Activated CD4-positive, alpha-beta T cell treated with anti-CD3 and anti-CD28 coated beads for 24 hours (primary cell): ENCODE results near the gene DAND5.
"Not testable (repeated sequence)": the region's sequence is repeated elsewhere in the genome, so short reads cannot be mapped to it uniquely, and the experiment has no call there.

Experiments
- DNase-seq, 2 donors: peaks; one replicate each; pipeline ENCODE4 v3.0.0-alpha.2; 2020; ENCODE audit warnings: low read depth in 2 of 2

The DAND5 gene

GRCh38 chr19:12965812-12966135, 3.6 kb upstream of the DAND5 start:
- no peak for DNase-seq

- no peak for DNase-seq
Observed at GRCh38 chr19:12967907-12968306, 1.5 kb upstream of the DAND5 start.

- no peak for DNase-seq
Observed at GRCh38 chr19:12970070-12970820, 869 bp downstream of the DAND5 start.

GRCh38 chr19:12973236-12973635, 3.9 kb downstream of the DAND5 start:
- DNase-seq = no peak

GRCh38 chr19:12974301-12975220, 5.2 kb downstream of the DAND5 start:
- no peak for DNase-seq

GRCh38 chr19:12975221-12975741, 5.9 kb downstream of the DAND5 start:
- no peak for DNase-seq

- not testable (repeated sequence) for DNase-seq
Observed at GRCh38 chr19:12976109-12976508, 6.7 kb downstream of the DAND5 start.

- no peak for DNase-seq
Observed at GRCh38 chr19:12979974-12980373, 10.6 kb downstream of the DAND5 start.

GRCh38 chr19:12982648-12983047, 13.3 kb downstream of the DAND5 start:
- no peak for DNase-seq

- DNase-seq = no peak
Observed at GRCh38 chr19:12983091-12983490, 13.7 kb downstream of the DAND5 start.

GRCh38 chr19:12983542-12984142, 14.3 kb downstream of the DAND5 start:
- peak; percentile 68 to 73 for DNase-seq

- no peak for DNase-seq
Observed at GRCh38 chr19:12984143-12984627, 14.8 kb downstream of the DAND5 start.

GRCh38 chr19:12984683-12985048, 15.3 kb downstream of the DAND5 start:
- DNase-seq = no peak

- no peak for DNase-seq
Observed at GRCh38 chr19:12985049-12985776, 15.8 kb downstream of the DAND5 start.

- no peak for DNase-seq
Observed at GRCh38 chr19:12986726-12987125, 17.4 kb downstream of the DAND5 start.

- no peak for DNase-seq
Observed at GRCh38 chr19:12987190-12987589, 17.8 kb downstream of the DAND5 start.

- no peak for DNase-seq
Observed at GRCh38 chr19:12987781-12988180, 18.4 kb downstream of the DAND5 start.

- no peak for DNase-seq
Observed at GRCh38 chr19:12990431-12990830, 21.1 kb downstream of the DAND5 start.

GRCh38 chr19:12990853-12991252, 21.5 kb downstream of the DAND5 start:
- DNase-seq = no peak

GRCh38 chr19:12991296-12991695, 21.9 kb downstream of the DAND5 start:
- no peak for DNase-seq

GRCh38 chr19:12992729-12993128, 23.4 kb downstream of the DAND5 start:
- no peak for DNase-seq

GRCh38 chr19:12993562-12993961, 24.2 kb downstream of the DAND5 start:
- DNase-seq = no peak
